Measurements from ENCODE around the gene CTNNB1. TPM values are rescaled to one million over a fixed set of nuclear protein-coding genes. Genes with fewer than 3 reads are reported as not detected.

CTNNB1 gene
- total and polyA plus RNA-seq, 2 of the 13 experiments (the other 11 are each of a cell fraction or from before 2014, with no cell fraction given): 398 to 489 TPM

- TF ChIP-seq PAXIP1 (CRISPR knock-in tag; conservative IDR thresholded peaks at IDR 0.05) (peak; percentile 72), ISL2 (CRISPR knock-in tag; IDR thresholded peaks at IDR 0.05) (peak; percentile 71), NFIC (IDR thresholded peaks at IDR 0.05; ENCODE audit: low read length) (peak; percentile 79; the same call in 1 of the 2 replicates), ZNF503 (CRISPR knock-in tag; IDR thresholded peaks at IDR 0.05) (no peak; the same call in 1 of the 2 replicates), NFE2L1 (CRISPR knock-in tag; IDR thresholded peaks at IDR 0.05; ENCODE audit: borderline replicate concordance) (no peak), SKI (IDR thresholded peaks at IDR 0.05; ENCODE audit: partially characterized antibody) (no peak), ZBTB37 (CRISPR knock-in tag; IDR thresholded peaks at IDR 0.05) (no peak), FOXO1 (CRISPR knock-in tag; IDR thresholded peaks at IDR 0.05) (peak; percentile 57), ZBTB40 (IDR thresholded peaks at IDR 0.05) (no peak), ZBTB40 (CRISPR knock-in tag; IDR thresholded peaks at IDR 0.05) (no peak)
These were observed 75.8 kb downstream of the CTNNB1 start (continued) for GRCh38 chr3:41274944-41275668.

Measured in HepG2 (cell line).